NCI-H2171 treated with DMSO at 0.1 percent for 48 hours (cell line): ENCODE measurements around the gene CNTFR.
"Not testable (repeated sequence)": the region's sequence is repeated elsewhere in the genome, so short reads cannot be mapped to it uniquely, and the experiment has no call there.

Source experiments
- DNase-seq: peaks from one replicate; lab custom pipeline; 2025; lab: John Stamatoyannopoulos, UW

Gene CNTFR, protein sequence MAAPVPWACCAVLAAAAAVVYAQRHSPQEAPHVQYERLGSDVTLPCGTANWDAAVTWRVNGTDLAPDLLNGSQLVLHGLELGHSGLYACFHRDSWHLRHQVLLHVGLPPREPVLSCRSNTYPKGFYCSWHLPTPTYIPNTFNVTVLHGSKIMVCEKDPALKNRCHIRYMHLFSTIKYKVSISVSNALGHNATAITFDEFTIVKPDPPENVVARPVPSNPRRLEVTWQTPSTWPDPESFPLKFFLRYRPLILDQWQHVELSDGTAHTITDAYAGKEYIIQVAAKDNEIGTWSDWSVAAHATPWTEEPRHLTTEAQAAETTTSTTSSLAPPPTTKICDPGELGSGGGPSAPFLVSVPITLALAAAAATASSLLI

GRCh38 chr9:34589636-34590380 lies at the start of gene CNTFR:
Gene CNTFR (minus strand): TSS chr9:34589724. CDS start chr9:34568981, 20,743 bp downstream.
- peak; percentile 31 for DNase-seq

GRCh38 chr9:34639322-34639721 lies 49.8 kb upstream of the CNTFR start:
- not testable (repeated sequence) for DNase-seq

- no peak for DNase-seq
Observed at GRCh38 chr9:34638138-34638445, 48.6 kb upstream of the CNTFR start.

- peak; percentile 77 for DNase-seq
Observed at GRCh38 chr9:34637356-34638137, 48.0 kb upstream of the CNTFR start, which contains the start of gene SIGMAR1. Gene SIGMAR1 (minus strand): TSS chr9:34637787. CDS start chr9:34637697, 90 bp downstream.

GRCh38 chr9:34636791-34637355 lies 47.3 kb upstream of the CNTFR start:
- DNase-seq: peak; percentile 12

DNA sequence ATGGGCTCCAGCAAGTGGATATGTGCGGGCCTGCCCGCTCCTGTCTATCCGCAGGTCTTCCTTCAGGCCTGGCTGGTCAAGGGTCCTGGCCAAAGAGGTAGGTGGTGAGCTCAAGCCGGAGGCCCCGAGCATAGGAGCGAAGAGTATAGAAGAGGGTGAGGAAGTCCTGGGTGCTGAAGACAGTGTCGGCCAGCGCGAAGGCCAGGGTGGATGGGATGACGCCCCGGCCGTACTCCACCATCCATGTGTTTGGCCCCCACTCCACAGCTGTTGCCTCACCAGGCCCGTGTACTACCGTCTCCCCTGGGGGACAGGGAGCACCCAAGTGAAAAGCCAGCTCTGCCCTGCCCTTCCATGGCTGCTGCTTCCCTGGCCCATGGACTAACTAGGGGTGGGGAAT lies 46.0 kb upstream of the CNTFR start:
- DNase-seq: no peak

- DNase-seq: no peak
Observed at GRCh38 chr9:34634551-34635248, 45.2 kb upstream of the CNTFR start.

GRCh38 chr9:34633851-34634550 lies 44.5 kb upstream of the CNTFR start:
- peak; percentile 61 for DNase-seq

- no peak for DNase-seq
Observed at GRCh38 chr9:34633166-34633565, 43.6 kb upstream of the CNTFR start.

GRCh38 chr9:34630402-34631154 lies 41.1 kb upstream of the CNTFR start:
- no peak for DNase-seq

DNA sequence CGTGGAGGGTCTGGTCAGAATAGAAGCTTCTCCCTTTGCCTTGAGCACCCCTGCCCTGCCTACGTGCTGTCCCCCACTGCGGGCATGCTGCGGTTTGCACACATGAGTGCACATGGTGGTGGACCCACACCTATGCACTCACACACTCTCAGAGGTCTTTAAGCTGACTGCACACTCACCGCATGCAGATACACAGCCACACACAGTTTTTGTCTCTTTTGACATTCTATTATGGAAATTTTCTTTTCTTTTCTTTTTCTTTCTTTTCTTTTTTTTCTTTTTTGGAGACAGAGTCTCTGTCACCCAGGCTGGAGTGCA lies 39.9 kb upstream of the CNTFR start:
- DNase-seq: no peak

GRCh38 chr9:34628656-34629490 lies 39.3 kb upstream of the CNTFR start, which contains the start of gene ARID3C:
Gene ARID3C (minus strand): TSS chr9:34629066. CDS start chr9:34628014, 1,052 bp downstream.
- no peak for DNase-seq

DNA sequence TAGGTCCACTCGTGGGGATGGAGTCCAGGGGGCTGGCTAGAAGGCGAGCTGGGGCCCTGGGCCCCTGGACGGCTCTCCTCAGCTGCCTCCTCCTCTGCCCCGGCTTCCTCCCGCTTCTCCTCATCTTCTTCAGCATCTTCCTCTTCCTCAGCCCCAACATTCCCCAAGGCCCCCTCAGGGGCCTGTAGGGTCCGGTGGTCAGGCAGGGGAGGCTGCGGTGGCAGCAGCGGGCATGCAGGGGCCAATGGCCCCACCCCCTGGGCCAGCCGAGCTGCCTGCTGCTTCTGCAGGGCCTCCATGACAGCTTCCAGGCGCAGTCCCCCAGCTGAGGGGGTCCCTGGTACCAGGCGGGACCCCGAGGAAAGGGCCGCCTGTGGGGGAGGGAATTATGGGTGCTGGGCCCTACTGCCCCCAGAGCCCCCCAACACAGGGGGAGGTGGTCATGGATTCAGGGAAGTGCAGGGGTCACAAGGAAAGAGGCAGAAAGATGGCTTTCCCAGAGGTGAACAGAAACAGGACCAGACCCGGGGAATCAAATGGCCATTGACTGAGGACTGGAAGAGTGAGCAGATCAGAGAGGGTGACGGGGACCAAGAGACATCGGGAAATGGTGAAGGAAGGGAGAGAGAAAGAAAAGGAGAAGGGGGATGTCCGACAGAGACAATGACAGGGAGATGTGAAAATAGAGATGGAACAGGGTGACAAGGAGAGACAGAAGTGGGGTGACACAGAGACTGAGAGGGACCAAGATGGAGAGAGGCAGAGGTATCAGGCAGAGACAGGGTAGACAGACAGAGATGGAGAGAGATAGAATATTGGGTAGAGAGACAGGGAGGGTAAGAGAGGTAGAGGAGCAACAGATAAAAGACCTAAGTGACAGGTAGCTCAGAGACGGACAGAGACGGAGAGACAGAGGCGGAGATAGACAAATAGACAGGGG lies 38.5 kb upstream of the CNTFR start:
- no peak for DNase-seq

DNA sequence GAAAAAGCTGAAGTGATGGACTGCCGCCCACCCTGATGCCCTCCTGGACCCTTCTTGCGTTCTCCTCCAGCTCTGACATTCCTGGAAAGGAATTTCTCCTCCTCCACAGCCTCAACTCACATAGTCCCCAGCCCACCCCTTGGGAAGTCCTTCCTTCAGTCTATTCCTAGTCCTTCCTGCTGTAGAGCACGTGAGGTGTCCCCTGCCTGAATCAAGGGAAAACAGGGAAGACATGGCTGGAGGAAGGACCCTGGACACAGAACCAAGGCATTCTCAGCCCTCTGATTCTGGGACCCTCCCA lies 35.6 kb upstream of the CNTFR start:
- DNase-seq: no peak

GRCh38 chr9:34624475-34625185 lies 35.1 kb upstream of the CNTFR start:
- DNase-seq: no peak

- no peak for DNase-seq
Observed at GRCh38 chr9:34623374-34624235, 34.1 kb upstream of the CNTFR start.
